Stimulated activated CD4-positive, alpha-beta T cell treated with anti-CD3 and anti-CD28 coated beads, Interleukin-1b, Interleukin-23, amount 100 ng/mL, for 1 hour (primary cell): ENCODE data around the gene SRRT.
"Not testable (repeated sequence)": the region's sequence is repeated elsewhere in the genome, so short reads cannot be mapped to it uniquely, and the experiment has no call there.

Source experiments
- DNase-seq, 2 donors: peaks; one replicate each; pipeline ENCODE4 v3.0.0-alpha.2; 2020; ENCODE audit warnings: low read depth in 2 of 2

SRRT gene

GRCh38 chr7:100854146-100854895 lies 20.6 kb upstream of the SRRT start:
- no peak for DNase-seq

GRCh38 chr7:100854899-100855298 lies 20.0 kb upstream of the SRRT start:
- DNase-seq, result not testable (repeated sequence)

GRCh38 chr7:100855515-100855914 lies 19.4 kb upstream of the SRRT start:
- no peak for DNase-seq

GRCh38 chr7:100856871-100857282 lies 18.0 kb upstream of the SRRT start:
- DNase-seq, result no peak

- no peak for DNase-seq
Measured at GRCh38 chr7:100859856-100860255, 15.0 kb upstream of the SRRT start.

GRCh38 chr7:100860702-100861615 lies 13.9 kb upstream of the SRRT start:
- no peak for DNase-seq

- DNase-seq, result no peak
Measured at GRCh38 chr7:100861616-100861985, 13.3 kb upstream of the SRRT start.

- DNase-seq, result no peak
Measured at GRCh38 chr7:100863406-100863950, 11.4 kb upstream of the SRRT start.

GRCh38 chr7:100864263-100864845 lies 10.5 kb upstream of the SRRT start:
- DNase-seq, result no peak

GRCh38 chr7:100865372-100865911 lies 9.5 kb upstream of the SRRT start:
- no peak for DNase-seq

- no peak for DNase-seq
Measured at GRCh38 chr7:100865938-100866728, 8.8 kb upstream of the SRRT start.

- DNase-seq, result no peak
Measured at GRCh38 chr7:100866729-100867039, 8.2 kb upstream of the SRRT start.

- no peak for DNase-seq
Measured at GRCh38 chr7:100867040-100867775, 7.7 kb upstream of the SRRT start, which contains the start of gene TRIP6. TSS of gene TRIP6 (plus strand) at chr7:100867387. CDS start at chr7:100867498, 111 bp downstream.

- no peak for DNase-seq
Measured at GRCh38 chr7:100867776-100868485, 7.0 kb upstream of the SRRT start.

- DNase-seq, result no peak
Measured at GRCh38 chr7:100873599-100874299, 1.2 kb upstream of the SRRT start.

- DNase-seq, result no peak
Measured at GRCh38 chr7:100874300-100874576, 665 bp upstream of the SRRT start.

- DNase-seq, result no peak
Measured at GRCh38 chr7:100875356-100875751, 451 bp downstream of the SRRT start.

- no peak for DNase-seq
Measured at GRCh38 chr7:100878013-100878412, 3.1 kb downstream of the SRRT start.

- DNase-seq, result no peak
Measured at GRCh38 chr7:100878685-100879084, 3.8 kb downstream of the SRRT start.
